Body of pancreas (tissue), 4 donors: ENCODE results near the gene TYMS.

Source experiments
- CTCF ChIP-seq, 7 experiments: fragments of 450-650 bp in 4 of 7; fragments of 200-600 bp in 3 of 7; sonication (generic) in 3 of 7; IDR thresholded peaks; one replicate each; pipeline ENCODE4 v1.5.1; 2016 to 2019; ENCODE audit warnings: antibody characterized with exemption in 7 of 7
- POLR2A ChIP-seq, 3 donors: fragments of 450-650 bp; IDR thresholded peaks; one replicate each; pipeline ENCODE4 v1.6.1; 2016; ENCODE audit warnings: antibody characterized with exemption in 3 of 3, mild to moderate bottlenecking in 2 of 3

DNA sequence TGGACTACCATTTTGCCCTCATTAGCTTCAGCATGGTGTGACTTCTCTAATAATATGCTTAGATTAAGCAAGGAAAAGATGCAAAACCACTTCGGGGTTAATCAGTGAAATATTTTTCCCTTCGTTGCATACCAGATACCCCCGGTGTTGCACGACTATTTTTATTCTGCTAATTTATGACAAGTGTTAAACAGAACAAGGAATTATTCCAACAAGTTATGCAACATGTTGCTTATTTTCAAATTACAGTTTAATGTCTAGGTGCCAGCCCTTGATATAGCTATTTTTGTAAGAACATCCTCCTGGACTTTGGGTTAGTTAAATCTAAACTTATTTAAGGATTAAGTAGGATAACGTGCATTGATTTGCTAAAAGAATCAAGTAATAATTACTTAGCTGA, 16.3 kb downstream of the TYMS start:
- no peak for TF ChIP-seq CTCF (IDR thresholded peaks at IDR 0.05)
- no peak for TF ChIP-seq POLR2A (IDR thresholded peaks at IDR 0.05)
